HepG2 (cell line): ENCODE data around the gene POLE3. TPM values are rescaled to one million over a fixed set of nuclear protein-coding genes. Genes with fewer than 3 reads are reported as not detected.

ENCODE experiments used
- BRCA1 ChIP-seq: sonication (generic); formaldehyde crosslinking; IDR thresholded peaks from 2 replicates; pipeline ENCODE4 v1.4.0; 2020; ENCODE audit warnings: missing genetic modification reagents
- EHMT2 ChIP-seq: fragments of 200-600 bp; sonication (generic); IDR thresholded peaks from 2 replicates; pipeline ENCODE4 v1.7.0; 2017; ENCODE audit warnings: antibody characterized with exemption, low read depth, low read length, borderline replicate concordance
- HDAC6 ChIP-seq: fragments of 200-600 bp; sonication (generic); IDR thresholded peaks from 2 replicates; pipeline ENCODE4 v1.7.0; 2017; ENCODE audit warnings: mild to moderate bottlenecking, antibody characterized with exemption, low read length, low read depth
- MAFF ChIP-seq: IDR thresholded peaks from 2 replicates; pipeline ENCODE4 v1.6.1; 2011; ENCODE audit warnings: low read depth, low read length, improper control_type of control experiment
- NFYB ChIP-seq: sonication (generic); formaldehyde crosslinking; IDR thresholded peaks from 2 replicates; pipeline ENCODE4 v1.4.0; 2020; ENCODE audit warnings: missing genetic modification reagents
- NKX3-1 ChIP-seq: sonication (generic); formaldehyde crosslinking; IDR thresholded peaks from 2 replicates; pipeline ENCODE4 v1.5.0; 2020; ENCODE audit warnings: missing genetic modification reagents
- SETDB1 ChIP-seq: sonication (generic); formaldehyde crosslinking; IDR thresholded peaks from 2 replicates; pipeline ENCODE4 v1.5.1; 2020; ENCODE audit warnings: missing genetic modification reagents, mild to moderate bottlenecking, borderline replicate concordance
- ZFP62 ChIP-seq: sonication (generic); formaldehyde crosslinking; IDR thresholded peaks from 2 replicates; pipeline ENCODE4 v1.4.0; 2020; ENCODE audit warnings: missing genetic modification reagents
- ZKSCAN1 ChIP-seq: fragments of 150-350 bp; IDR thresholded peaks from 2 replicates; pipeline ENCODE4 v1.6.1; 2014; ENCODE audit warnings: low read length
- ZMYM2 ChIP-seq: sonication (generic); formaldehyde crosslinking; IDR thresholded peaks from 2 replicates; pipeline ENCODE4 v1.8.0; 2022; ENCODE audit warnings: mild to moderate bottlenecking, missing genetic modification reagents
- ZNF549 ChIP-seq: sonication (generic); formaldehyde crosslinking; IDR thresholded peaks from 2 replicates; pipeline ENCODE4 v1.5.0; 2020; ENCODE audit warnings: missing genetic modification reagents
- ZNF678 ChIP-seq: sonication (generic); formaldehyde crosslinking; IDR thresholded peaks from 2 replicates; pipeline ENCODE4 v1.4.0; 2020; ENCODE audit warnings: mild to moderate bottlenecking, missing genetic modification reagents
- polyA plus RNA-seq, 8 experiments: library from polyadenylated mRNA; depleted of rRNA in 3 of 8; stranded (reverse) in 7 of 8; unstranded in 1 of 8; fragments of >200 nt; fragmentation: Illumina TruSeq in 4 of 8; extraction: Trizol in 4 of 8; gene quantifications; 2 replicates each; pipeline versions ENCODE4 v1.2.1 to v1.2.3, GENCODE V29; 2011 to 2016; ENCODE audit warnings: low read depth in 4 of 8, missing spikeins in 1 of 8, mixed read lengths in 1 of 8; ENCODE audit not compliant: insufficient read depth in 1 of 8
- total RNA-seq, 5 experiments: library from RNA; depleted of rRNA; stranded (reverse); fragments of >200 nt; fragmentation: Illumina TruSeq; extraction: Trizol; gene quantifications; 2 replicates each; pipeline ENCODE4 v1.2.3, GENCODE V29; 2016; ENCODE audit warnings: low read depth in 1 of 5
- TF ChIP-seq, protein P1 (sequence below): sonication (generic); formaldehyde crosslinking; IDR thresholded peaks from 2 replicates; pipeline ENCODE4 v1.5.1; 2020; ENCODE audit warnings: missing genetic modification reagents, mild to moderate bottlenecking, borderline replicate concordance
- TF ChIP-seq, protein P2 (sequence below): sonication (generic); formaldehyde crosslinking; IDR thresholded peaks from 2 replicates; pipeline ENCODE4 v1.5.0; 2020; ENCODE audit warnings: missing genetic modification reagents
- TF ChIP-seq, protein P3 (sequence below): sonication (generic); formaldehyde crosslinking; IDR thresholded peaks from 2 replicates; pipeline ENCODE4 v1.4.0; 2020; ENCODE audit warnings: missing genetic modification reagents
- TF ChIP-seq, protein P4 (sequence below): sonication (generic); formaldehyde crosslinking; IDR thresholded peaks from 2 replicates; pipeline ENCODE4 v1.4.0; 2020; ENCODE audit warnings: missing genetic modification reagents, borderline replicate concordance
- TF ChIP-seq, protein P5 (sequence below): sonication (generic); formaldehyde crosslinking; IDR thresholded peaks from 2 replicates; pipeline ENCODE4 v1.5.0; 2020; ENCODE audit warnings: mild to moderate bottlenecking, missing genetic modification reagents
- TF ChIP-seq, protein P6 (sequence below): IDR thresholded peaks from 2 replicates; pipeline ENCODE4 v1.6.1; 2016

POLE3 gene
- total and polyA plus RNA-seq, 2 of the 13 experiments (the other 11 are each of a cell fraction or from before 2014, with no cell fraction given): 36.0 to 77.2 TPM

DNA sequence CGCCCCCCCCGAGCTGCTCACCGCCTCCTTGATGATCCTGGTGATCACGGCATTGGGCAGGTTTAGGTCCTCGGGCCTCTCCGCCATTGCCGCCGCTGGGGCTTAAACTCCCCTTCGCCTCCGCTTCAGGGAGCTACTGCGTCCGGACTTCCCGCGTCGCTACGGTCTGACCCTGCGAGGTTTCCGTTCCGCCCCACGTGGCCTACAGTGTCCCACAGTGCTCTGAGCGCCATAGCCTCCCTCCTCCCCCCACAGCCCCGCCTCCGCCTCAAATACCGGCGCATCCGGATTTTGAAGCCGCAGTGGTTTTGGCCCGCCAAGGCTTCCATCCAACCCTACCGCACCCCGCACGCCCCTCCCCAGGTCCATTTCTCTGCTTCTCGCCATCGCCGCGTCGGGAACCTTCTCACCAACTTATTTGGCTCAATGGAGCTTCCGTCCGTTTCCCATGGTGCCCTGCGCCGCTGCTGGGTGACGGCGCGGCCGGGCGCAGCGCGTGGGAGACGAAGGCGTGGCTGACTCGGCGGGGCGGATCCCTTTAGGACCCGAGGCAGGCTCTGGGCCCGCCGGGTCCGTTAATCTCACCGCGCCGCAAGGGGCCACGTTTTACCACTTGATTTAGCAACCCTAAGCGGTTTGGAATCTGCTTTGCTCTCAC, at the start of gene POLE3, which contains the start of gene C9orf43 (continued):
- TF ChIP-seq ZKSCAN1: no peak
- TF ChIP-seq SETDB1 (CRISPR knock-in tag): no peak
- TF ChIP-seq, protein P1, sequence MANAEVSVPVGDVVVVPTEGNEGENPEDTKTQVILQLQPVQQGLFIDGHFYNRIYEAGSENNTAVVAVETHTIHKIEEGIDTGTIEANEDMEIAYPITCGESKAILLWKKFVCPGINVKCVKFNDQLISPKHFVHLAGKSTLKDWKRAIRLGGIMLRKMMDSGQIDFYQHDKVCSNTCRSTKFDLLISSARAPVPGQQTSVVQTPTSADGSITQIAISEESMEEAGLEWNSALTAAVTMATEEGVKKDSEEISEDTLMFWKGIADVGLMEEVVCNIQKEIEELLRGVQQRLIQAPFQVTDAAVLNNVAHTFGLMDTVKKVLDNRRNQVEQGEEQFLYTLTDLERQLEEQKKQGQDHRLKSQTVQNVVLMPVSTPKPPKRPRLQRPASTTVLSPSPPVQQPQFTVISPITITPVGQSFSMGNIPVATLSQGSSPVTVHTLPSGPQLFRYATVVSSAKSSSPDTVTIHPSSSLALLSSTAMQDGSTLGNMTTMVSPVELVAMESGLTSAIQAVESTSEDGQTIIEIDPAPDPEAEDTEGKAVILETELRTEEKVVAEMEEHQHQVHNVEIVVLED (CRISPR knock-in tag): peak; percentile 95
- no peak; the same call in 1 of the 2 replicates for TF ChIP-seq ZFP62
- TF ChIP-seq ZMYM2 (CRISPR knock-in tag): peak; percentile 25; the same call in 1 of the 2 replicates
- no peak; the same call in 1 of the 2 replicates for TF ChIP-seq EHMT2
- TF ChIP-seq, protein P2, sequence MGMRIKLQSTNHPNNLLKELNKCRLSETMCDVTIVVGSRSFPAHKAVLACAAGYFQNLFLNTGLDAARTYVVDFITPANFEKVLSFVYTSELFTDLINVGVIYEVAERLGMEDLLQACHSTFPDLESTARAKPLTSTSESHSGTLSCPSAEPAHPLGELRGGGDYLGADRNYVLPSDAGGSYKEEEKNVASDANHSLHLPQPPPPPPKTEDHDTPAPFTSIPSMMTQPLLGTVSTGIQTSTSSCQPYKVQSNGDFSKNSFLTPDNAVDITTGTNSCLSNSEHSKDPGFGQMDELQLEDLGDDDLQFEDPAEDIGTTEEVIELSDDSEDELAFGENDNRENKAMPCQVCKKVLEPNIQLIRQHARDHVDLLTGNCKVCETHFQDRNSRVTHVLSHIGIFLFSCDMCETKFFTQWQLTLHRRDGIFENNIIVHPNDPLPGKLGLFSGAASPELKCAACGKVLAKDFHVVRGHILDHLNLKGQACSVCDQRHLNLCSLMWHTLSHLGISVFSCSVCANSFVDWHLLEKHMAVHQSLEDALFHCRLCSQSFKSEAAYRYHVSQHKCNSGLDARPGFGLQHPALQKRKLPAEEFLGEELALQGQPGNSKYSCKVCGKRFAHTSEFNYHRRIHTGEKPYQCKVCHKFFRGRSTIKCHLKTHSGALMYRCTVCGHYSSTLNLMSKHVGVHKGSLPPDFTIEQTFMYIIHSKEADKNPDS (CRISPR knock-in tag): peak; percentile 80; the same call in 1 of the 2 replicates
- TF ChIP-seq, protein P3, sequence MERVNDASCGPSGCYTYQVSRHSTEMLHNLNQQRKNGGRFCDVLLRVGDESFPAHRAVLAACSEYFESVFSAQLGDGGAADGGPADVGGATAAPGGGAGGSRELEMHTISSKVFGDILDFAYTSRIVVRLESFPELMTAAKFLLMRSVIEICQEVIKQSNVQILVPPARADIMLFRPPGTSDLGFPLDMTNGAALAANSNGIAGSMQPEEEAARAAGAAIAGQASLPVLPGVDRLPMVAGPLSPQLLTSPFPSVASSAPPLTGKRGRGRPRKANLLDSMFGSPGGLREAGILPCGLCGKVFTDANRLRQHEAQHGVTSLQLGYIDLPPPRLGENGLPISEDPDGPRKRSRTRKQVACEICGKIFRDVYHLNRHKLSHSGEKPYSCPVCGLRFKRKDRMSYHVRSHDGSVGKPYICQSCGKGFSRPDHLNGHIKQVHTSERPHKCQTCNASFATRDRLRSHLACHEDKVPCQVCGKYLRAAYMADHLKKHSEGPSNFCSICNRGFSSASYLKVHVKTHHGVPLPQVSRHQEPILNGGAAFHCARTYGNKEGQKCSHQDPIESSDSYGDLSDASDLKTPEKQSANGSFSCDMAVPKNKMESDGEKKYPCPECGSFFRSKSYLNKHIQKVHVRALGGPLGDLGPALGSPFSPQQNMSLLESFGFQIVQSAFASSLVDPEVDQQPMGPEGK (CRISPR knock-in tag): peak; percentile 80
- no peak for TF ChIP-seq HDAC6
- TF ChIP-seq NKX3-1 (CRISPR knock-in tag): peak; percentile 74
- TF ChIP-seq MAFF: no peak
- TF ChIP-seq, protein P4, sequence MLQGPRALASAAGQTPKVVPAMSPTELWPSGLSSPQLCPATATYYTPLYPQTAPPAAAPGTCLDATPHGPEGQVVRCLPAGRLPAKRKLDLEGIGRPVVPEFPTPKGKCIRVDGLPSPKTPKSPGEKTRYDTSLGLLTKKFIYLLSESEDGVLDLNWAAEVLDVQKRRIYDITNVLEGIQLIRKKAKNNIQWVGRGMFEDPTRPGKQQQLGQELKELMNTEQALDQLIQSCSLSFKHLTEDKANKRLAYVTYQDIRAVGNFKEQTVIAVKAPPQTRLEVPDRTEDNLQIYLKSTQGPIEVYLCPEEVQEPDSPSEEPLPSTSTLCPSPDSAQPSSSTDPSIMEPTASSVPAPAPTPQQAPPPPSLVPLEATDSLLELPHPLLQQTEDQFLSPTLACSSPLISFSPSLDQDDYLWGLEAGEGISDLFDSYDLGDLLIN: peak; percentile 65; the same call in 1 of the 2 replicates
- peak; percentile 49; the same call in 1 of the 2 replicates for TF ChIP-seq ZNF678 (CRISPR knock-in tag)
- no peak for TF ChIP-seq ZNF549 (CRISPR knock-in tag)
- TF ChIP-seq, protein P5, sequence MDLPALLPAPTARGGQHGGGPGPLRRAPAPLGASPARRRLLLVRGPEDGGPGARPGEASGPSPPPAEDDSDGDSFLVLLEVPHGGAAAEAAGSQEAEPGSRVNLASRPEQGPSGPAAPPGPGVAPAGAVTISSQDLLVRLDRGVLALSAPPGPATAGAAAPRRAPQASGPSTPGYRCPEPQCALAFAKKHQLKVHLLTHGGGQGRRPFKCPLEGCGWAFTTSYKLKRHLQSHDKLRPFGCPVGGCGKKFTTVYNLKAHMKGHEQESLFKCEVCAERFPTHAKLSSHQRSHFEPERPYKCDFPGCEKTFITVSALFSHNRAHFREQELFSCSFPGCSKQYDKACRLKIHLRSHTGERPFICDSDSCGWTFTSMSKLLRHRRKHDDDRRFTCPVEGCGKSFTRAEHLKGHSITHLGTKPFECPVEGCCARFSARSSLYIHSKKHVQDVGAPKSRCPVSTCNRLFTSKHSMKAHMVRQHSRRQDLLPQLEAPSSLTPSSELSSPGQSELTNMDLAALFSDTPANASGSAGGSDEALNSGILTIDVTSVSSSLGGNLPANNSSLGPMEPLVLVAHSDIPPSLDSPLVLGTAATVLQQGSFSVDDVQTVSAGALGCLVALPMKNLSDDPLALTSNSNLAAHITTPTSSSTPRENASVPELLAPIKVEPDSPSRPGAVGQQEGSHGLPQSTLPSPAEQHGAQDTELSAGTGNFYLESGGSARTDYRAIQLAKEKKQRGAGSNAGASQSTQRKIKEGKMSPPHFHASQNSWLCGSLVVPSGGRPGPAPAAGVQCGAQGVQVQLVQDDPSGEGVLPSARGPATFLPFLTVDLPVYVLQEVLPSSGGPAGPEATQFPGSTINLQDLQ (CRISPR knock-in tag): peak; percentile 89
- TF ChIP-seq NFYB (CRISPR knock-in tag): 0 out of 2 replicates have a peak, but pooled peaks have one; percentile 25
- TF ChIP-seq BRCA1 (CRISPR knock-in tag): no peak; the same call in 1 of the 2 replicates
- TF ChIP-seq, protein P6, sequence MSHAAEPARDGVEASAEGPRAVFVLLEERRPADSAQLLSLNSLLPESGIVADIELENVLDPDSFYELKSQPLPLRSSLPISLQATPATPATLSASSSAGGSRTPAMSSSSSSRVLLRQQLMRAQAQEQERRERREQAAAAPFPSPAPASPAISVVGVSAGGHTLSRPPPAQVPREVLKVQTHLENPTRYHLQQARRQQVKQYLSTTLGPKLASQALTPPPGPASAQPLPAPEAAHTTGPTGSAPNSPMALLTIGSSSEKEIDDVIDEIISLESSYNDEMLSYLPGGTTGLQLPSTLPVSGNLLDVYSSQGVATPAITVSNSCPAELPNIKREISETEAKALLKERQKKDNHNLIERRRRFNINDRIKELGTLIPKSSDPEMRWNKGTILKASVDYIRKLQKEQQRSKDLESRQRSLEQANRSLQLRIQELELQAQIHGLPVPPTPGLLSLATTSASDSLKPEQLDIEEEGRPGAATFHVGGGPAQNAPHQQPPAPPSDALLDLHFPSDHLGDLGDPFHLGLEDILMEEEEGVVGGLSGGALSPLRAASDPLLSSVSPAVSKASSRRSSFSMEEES (CRISPR knock-in tag): no peak
